HG03342 (cell line): ENCODE data around the gene GSG1L.

Source experiments
- ATAC-seq: cut with Tn5 transposase; IDR thresholded peaks from one replicate; pipeline ENCODE4 v1.9.1; 2021; ENCODE audit warnings: mild to moderate bottlenecking, moderate library complexity; ENCODE audit not compliant: unreplicated experiment

Gene GSG1L

DNA sequence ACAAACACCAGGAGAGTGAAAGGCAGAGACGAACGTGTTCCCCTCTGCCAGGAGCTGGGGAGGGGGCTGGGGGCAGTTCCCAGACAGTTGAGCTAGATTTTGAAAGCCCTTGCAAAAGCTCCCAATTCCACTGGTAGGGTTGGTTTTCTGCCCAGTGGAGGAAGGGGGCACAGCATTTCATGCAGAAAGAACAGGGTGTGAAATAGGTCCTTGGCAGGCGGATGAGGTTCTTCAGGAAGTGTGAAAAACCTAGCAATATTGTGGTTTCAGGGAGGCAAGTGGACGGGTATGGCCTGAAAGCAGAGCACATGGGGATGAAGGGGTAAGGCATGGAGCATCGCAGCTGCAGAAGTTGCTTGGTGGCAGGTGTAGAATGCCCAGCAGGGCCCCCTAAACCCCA, 265.3 kb downstream of the GSG1L start:
- no peak for ATAC-seq

DNA sequence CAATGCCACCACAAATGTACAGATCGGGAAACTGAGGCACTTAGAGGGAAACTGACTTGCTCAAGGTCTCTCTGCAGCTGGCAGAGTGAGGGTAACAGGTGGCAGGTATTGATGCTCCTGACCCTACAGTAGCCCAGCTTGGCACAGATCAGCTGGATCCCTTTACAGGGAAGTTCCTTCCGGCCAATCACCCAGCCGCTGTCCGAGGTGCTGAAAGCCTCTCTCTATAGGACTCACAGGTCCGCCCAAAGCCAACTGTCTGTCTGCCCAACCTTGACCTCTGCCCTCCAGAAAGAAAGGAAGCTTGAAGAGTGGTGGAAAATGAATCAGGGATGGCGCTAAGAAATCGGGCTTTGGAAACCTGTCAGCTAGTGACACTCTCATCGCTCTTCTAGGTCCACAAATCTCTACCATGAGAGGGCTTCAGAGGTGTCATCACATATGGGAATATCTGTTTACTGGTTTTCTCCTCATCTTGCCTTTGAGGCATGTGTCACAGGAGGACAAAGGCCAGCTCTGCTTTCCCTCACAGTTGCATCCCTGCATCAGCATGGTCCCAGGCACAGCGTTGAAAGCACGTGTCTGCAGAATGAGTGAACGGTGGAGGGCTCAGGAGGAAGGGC, 267.4 kb downstream of the GSG1L start:
- no peak for ATAC-seq

DNA sequence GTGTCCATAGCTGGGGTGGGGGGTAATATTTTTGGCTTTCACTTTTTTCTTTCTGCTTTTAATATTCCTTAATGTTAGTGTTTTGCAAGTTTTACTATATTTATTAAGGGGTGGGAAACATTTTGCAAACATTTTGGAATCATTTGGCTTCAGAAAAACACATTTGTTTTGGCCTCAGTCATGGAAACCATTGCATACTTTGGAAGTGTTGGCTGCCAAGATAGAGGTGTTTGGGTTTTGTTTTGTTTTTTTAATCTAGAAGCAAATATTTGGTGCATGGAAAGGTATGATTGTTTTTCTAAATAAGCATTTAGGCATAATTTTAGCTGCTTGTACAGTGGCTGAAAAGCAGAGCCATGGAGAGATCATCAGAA, 270.3 kb downstream of the GSG1L start:
- no peak for ATAC-seq

DNA sequence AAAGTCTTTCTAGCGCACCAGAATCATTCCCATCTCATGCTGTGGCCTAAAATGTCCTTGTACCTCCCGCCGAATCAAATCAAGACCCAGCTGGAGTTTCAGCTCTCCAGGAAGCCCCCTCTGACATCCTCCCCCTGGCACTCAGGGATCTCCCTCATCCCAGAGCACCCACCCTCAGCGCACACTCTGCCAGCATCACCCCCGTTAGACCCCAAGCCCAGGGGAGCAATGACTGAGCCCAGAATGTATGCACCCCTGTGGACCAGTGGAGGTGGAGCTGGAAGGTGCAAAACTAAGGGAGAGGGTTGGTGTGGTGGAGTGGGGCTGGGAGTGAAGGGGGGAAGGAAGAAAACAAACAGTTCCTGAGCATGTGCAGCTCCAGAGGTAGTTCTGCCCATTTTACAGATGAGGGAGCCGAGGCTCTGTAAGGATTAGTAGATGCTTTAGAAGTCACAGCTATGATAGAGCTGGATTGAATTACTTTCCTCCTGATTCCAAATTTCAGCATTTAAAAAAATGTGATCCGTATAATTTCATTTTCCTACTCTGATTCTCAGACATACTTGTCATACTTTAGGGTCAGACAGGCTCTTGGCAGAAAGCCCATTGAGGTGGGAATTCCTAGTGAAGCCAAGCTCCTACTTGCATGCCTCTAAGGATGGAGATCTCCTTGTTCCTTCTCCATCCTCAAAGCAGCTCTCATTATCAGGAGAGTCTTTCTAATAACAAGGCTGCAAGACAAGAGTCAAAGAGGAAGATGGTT, 270.8 kb downstream of the GSG1L start:
- no peak for ATAC-seq

DNA sequence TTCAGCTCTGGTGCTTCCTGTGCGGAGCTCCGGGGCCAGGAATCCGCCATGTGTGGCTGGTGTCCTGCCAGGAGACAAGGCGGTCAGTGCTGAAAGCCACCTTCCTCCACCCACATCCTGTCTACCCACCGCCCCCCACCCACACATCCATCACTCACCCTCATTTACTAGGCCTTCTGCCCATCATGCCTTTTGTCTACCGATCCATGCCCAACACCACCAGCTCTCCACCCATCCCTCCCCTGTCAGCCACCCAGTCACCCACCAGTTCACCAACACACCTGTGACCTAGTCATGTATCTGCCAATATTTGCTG, 272.2 kb downstream of the GSG1L start:
- ATAC-seq, result no peak

DNA sequence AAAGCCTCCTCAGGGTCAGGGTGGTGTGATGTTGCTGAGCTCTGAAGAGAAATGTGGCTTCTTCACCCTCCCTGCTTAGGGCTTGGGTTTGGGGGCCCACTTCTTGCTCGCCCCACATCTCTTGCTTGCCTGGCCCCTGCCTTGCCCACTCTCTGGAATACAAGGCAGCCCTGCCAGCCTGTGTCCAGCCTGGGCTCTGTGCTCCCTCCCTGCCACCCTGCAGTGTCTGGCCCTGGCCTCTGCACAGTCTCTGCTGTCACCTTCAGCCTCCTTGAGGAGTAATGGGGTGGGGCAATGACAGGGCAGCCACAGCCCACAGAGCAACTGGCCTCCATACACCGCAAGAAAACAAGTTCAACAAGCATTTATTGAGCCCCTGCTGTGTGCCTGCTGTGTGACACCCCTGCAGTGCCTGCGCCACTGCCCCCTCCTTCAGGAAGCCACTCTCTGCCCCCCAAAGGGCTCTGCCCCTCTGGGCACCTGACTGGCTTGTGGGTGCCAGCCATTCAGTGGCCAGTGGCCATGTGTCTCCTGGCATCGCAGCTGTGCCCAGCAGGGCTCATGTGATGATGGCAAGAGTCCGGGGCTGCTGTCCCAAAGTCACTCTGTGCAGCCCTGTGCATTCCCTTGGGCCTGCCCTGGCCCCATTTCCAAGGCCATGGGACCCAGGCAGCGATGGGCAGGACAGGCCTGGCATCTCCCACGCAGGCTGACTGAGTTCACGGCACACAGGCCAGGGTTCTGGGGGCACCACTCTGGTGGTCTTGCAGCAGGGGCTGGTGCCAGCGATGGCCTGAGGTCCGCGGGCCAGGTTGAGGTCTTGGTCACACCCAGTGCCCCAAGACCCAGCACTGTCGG, 272.7 kb downstream of the GSG1L start:
- ATAC-seq, result no peak

DNA sequence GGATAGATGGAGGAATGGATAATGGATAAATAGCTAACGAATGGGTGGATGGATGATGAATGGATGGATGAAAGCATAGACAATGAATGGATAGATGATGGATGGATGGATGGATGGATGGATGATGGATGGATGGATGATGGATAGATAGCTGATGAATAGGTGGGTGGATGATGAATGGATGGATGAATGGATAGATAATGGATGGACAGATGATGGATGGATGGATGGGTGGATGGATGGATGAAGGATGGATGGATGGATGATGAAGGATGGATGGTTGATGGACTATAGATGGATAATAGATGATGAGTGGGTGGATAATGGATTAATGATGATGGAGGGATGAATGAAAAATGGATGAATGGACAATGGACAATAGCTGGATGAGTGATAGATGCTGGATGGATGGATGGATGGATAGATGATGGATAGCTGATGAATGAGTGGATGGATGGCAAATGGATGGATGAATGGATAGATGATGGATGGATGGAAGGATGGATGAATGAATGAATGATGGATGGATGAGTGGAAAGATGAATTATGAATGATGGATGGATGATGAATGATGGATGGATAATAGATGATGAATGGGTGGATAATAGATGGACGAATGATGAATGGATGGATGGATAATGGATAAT, 273.8 kb downstream of the GSG1L start:
- ATAC-seq, result no peak

DNA sequence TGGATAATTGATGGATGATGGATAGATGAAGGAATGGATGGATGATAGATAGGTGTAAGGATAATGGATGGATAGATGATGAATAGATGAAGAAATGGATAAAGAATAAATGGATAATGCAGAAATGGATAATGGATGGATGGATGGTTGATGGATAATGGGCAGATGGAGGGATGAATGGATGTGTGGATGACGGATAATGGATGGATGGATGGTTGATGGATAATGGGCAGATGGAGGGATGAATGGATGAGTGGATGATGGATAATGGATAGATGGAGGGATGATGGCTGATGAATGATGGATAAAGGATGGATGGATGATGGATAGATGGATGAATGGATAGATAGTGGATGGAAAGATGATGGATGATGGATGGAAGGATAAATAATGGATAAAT, 274.4 kb downstream of the GSG1L start:
- no peak for ATAC-seq

DNA sequence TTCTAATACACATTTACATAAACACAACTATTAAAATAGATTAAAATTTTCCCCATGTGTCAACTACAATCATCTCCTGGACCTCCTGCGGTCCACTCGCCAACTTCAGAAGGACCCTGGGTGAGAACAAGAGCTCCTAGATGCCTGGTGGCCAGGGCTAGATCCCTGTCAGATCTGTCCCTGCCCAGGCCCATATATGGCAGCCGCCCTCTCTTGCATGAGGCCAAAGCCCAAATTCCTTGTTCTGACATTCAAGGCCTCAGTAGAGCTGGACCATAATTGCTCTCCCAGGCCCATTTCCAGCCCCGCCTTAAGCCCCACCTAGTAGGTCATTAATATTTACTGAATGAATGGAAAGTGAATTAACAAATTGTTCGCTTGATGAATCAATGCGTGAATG, 275.8 kb downstream of the GSG1L start:
- no peak for ATAC-seq

DNA sequence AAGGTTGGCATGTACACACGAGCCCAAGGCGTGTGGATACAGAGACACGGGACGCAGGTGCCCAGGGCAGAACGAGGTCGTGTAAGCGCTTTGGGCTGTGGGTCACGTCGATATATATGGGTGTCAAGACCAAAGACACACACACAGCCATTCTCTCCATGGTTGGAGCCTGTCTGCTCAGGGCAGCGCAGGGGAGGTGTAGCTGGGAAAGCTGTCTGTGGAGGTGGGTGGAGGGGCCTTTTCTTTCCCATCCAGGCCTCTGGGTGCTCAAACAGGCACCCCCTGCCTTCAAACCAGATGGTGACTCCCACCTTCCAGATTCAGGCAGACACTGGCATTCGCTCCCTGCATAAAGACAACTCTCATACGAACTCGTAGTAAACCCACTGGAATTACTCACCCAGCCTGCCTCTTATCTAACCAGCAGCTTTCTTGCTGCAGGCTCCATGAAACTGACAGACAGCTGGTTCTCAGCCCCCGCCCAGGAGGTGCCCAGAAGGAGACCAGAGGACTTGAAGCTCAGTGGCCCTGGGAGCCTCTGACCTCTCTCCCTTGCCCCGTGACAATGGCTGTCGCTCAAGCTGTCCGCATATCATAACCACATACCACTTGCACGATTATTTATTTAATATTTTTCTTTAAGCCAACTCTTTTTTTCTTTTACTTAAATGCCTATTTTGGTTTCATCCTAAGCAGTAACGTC, 276.4 kb downstream of the GSG1L start:
- ATAC-seq, result no peak

DNA sequence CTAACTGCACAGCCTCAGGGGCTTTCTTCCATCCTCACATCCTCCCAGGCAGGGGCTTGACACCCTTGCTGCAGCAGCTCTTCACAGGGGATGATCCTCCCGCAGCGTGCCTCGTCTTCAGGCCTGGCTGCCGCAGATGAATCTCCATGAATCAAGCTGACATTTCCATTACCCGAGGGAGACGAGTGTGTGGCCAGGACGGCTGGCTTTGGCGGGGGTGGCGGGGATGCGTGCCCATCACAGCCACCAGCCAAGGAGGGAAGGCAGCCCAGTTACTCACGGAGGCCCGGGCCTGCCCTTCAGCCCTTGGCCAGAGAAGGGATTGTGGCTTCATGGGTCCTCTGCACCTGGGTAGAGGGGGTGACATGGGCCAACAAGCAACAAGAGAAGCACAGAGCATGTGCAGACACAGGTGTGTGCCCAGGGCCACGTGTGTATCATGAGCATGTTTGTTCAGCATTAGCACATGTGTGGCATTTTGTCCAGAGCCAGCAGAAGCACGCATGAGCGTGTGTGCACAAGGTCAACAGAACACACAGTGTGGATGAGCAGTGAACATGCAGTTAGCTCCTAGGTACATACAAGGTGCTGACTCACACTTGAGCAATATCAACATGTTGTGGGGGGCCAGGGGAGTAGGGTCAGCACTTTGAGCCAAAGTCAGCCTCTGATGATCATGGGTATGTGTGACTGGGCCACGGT, 277.1 kb downstream of the GSG1L start:
- no peak for ATAC-seq

DNA sequence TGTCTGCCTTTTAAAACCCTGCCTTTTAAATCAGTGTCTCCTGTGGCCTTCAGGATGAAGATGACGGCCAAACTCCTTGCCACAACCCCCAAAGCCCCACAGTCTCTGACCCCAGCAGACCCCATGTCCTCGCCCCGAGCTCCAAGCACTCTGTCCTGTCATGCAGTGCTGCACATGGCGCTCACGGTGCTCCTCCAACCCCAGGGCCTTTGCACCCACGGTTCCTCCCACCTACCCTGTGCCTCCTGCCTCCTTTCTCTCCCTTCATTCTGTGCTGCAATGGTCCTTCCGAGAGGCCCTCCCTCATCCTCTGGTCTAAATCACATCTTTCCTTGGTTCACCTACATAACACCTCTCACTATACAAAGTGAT, 278.2 kb downstream of the GSG1L start:
- ATAC-seq, result no peak

DNA sequence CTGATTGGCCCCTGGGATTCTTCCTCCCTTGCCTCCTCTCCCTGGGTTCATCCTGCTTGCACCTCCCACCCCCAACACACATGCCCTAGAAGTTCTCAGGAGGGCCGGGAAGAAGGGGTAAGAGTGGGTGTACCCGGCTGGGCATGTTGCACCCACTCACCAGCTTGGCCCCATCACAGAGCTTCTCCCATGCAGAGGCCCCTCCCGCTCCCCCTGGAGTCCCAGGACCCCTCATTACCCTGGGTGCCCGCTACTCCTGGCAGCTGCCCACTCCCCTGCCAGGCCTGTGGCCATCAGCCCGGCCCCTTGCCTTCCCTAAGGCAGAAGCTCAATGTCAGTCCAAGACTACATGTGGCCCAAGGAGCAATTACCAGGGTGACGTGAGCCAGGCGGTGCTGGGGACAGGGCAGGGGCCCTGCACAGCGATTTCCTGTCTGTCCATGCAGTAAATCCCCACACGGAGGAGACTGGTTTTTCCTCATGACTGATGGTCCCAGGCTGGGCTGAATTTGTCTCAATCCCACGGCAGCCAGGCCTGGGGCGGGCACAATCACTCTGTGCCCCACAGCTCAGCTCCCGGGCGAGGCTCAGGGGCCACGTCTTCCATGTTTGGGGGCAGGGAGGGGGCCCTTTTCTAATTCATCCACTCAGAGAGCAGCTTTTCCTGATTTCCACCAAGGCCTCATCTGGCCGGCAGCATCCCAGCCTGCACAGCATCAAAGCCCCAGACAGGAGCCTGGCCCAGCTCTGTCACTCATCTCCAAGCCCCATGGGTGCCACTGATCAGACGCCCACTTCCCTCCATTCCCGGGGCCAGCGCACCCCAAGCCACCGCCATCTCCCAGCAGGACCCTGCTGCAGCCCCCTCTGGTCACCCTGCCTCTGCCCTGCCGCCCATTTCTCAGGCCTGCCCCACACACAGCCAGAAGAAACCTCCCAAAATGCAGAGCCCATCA, 278.9 kb downstream of the GSG1L start:
- no peak for ATAC-seq

DNA sequence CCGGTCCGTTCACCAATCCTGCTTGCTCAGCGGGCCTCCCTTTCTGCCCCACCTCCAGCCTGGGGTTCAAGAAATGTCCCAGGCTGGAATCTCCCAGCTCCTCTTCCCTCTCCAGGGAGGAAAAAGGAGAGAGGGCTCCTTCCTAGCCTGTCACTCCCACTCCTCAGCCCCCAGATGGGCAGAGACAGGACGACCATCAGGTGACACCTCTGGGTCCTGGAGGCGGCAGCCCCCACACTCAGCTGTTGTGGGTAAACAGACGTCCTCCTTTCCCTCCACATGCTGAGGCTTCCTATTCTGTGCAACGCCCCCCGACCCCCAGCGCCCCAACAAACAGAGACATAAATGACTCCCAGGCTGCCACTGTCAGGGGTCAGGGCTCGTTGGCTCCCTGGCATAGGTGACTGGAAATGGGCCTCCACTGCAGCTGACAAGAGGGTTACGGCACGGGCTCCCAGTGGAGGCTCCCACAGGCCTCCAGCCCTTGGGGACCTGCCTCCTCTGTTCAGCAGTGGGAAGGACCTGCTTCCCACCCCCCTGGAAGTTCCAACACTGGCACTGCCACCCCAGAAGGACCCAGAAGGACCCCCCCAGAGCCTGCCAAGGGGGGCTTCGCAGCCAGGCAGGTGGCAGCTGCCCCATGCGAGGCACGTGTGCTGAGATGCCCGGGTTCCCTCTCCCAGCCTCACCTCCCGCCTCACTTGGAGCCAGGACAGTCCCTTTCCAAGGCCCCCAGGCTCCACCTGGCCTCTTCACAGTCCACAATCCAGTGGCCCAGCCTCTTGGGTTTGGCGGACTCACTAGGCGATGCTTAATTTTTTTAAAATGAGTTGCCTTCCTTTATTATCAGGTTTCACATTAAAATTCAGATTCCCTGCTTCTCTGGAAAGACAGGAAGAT, 281.3 kb downstream of the GSG1L start:
- no peak for ATAC-seq

DNA sequence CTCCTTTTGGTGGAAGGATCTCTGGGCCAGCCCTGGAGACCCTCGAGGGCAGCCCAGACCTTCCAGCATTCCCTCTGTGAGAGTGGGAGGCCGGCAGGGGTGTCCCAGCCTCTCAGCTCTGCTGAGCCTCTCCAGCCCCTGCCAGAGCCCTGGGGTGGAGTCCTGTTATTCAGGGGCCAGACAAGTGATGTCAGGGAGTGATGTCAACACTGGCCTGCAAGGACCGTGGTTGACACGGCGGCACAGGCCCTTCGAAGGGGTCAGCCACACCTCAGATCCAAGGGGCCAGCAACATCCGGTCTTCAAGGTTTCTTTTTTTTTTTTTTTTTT, 282.4 kb downstream of the GSG1L start:
- no peak for ATAC-seq

DNA sequence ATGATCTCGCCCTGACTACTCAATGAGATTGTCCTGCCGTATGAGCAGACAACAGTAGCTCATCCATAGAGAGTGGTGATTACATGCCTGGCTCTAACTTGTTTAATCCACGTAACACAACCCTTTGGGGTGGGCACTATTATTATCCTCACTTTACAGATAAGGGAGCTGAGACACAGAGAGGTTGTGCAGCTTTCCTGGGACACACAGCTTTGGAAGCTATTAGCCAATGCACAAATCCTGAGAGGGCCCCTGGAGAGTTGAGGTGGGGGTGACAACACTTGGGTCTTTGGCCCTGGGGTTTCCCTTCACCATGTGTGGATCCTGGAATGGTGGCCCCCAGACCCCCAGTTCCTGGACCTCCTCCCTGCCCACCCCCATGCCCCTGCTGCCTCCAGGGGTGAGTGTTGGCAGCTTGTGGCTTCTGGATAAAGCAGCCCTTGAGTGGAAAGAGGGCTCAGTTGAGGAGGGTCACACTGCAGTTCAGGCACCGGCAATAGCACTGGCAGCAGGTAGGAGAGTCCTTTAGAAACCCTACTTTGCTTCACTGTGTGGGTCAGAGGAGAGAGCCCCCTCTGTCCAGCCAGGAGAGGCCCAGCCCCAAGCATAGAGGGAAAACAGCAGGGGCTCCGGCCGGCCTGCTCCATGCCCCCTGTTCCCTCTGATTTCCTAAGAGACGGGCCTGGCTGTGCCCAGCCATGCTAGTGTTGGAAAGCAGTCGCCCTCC, 282.9 kb downstream of the GSG1L start:
- no peak for ATAC-seq

DNA sequence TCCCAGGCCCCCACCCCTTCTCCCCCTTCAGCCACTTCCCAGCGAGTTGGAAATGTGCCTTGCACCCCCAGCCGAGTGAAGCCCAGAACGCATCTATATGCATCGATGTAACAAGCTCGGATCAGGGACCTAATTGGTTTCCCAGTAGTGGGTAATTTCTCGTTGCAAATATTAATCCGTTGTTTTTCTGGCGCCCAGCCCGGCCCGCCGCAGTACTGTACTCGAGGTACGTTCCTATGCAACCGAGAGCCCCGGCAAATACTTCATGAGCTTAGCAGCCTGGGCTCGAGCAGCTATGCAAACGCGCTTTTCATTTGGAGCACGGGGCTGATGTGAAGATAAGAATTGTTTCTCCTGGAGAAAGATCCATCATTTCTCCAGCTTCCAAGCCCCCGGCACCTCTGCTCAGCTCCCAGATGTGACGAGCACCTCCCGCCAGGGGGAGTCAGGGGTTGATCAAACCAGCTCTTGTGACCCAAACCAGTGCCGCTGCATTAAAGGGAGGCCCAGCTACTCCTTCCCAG, 283.8 kb downstream of the GSG1L start:
- no peak for ATAC-seq
